IPS-11a (cell line): ENCODE measurements around the gene CTXND2.
"Not testable (repeated sequence)": the region's sequence is repeated elsewhere in the genome, so short reads cannot be mapped to it uniquely, and the experiment has no call there.

ENCODE experiments used
- H3K4me3 ChIP-seq: one replicate; pipeline ENCODE4 v1.5.1; 2013; ENCODE audit warnings: low read depth, low read length, control low read depth

Gene CTXND2

DNA sequence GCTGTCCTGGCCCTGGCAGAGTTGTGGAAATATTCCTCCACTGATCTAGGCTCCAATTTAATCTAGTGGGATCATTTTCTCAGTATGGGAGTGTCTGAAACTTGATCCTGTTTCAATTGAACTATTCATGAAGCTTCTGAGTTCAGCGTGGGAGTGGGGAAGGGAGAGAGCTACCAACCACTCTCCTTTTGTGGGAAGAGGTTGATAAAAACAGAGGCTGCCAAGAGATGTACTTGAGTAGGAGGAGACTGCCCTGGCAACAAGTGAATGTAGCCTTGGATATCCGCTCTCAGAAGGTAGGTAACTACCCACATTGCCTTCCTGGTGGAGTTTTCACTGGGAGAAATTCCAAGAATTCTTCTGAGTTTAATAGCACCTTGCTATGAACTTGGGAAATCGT, at the start of gene CTXND2:
Gene CTXND2, plus strand, starts transcription at position 119 of the 400 bp plus-strand sequence. CDS start 25,179 bp downstream, outside the sequence.
- no peak within 1 kb of the TSS for H3K4me3 ChIP-seq

DNA sequence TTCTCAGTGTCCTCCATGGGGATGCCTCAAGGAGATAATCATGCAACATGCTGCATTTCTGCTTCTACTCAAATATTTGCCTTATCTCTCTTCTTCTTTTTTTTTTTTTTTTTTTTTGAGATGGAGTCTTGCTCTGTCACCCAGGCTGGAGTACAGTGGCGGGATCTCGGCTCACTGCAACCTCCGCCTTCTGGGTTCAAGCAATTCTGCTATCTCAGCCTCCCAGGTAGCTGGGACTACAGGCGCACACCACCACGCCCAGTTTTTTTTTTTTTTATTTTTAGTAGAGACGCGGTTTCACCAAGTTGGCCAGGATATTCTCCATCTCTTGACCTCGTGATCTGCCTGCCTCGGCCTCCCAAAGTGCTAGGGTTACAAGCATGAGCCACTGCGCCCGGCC, 46.1 kb upstream of the CTXND2 start:
- H3K4me3 ChIP-seq = not testable (repeated sequence)

DNA sequence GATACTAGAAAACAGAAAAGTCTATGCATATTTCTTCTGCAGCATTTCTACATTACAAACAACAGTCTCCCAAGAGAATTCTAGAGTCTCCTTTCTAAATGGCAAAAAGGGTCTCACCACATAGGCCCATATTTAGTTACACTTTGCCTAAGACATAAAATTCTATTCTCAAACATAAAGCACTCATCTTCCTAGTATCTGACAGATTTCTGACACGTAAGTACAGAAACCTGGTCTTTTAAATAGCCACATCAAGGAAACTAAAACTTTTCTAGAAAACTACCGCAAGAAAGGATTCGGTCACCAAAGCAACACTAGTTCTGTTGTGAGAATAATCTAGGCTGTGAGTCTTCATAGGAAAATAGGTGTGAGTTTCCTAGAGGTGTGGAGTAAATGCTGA, 45.3 kb upstream of the CTXND2 start:
- no peak overlapping the region for H3K4me3 ChIP-seq

DNA sequence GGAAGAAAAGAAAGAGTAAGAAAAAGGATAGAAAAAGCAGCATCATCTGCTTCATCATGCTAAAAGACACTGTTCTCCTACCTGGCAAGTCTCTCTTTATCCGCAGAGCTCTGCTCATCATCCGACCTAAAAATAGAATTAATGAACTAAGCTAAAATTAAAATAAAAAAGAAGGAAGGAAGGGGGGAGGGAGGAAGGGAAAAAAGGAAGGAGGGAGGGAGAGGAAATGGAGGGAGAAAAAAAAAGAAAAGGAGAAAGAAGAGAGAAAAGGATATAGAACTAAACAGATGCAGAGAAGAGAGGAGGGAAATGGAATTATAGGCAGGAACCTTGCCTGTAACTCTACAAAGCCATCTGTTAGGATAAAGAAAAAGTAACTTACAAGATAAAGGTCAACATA, 44.6 kb upstream of the CTXND2 start:
- no peak overlapping the region for H3K4me3 ChIP-seq

DNA sequence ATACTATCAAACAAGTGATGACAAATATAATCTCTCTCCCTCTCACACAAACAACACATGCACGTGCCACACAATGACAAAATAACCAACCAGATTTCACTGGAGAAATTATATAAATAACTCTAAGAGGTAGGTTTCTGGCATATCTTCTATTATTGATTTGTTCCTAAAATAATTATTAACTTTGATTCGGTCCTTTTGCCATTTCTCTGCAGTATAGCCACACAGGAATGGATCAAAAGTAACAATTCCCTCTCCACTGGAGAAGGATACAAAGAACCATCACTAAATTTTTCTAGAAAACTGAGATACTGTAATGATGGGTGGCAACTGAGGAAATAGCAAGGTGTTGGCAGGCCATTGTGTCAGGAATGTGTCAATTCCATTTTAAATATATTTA, 44.0 kb upstream of the CTXND2 start:
- no peak overlapping the region for H3K4me3 ChIP-seq

DNA sequence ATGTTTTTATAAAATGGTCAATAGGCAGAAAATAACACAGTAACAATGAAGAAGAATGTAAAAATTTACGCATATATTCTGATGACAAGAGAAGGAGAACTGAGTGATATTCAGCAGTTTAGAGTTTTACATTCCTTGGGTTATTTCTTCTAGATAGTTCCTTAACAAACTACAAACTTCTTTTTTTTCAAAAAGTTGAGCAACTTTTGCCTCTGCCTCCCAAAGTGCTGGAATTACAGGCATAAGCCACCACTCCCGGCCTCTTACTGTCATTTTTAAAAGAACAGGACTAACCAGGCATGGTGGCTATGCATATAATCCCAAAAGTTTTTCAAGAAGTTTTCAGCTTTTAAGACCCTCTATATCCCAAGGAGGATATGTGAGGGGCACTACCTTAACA, 43.5 kb upstream of the CTXND2 start:
- no peak overlapping the region for H3K4me3 ChIP-seq

DNA sequence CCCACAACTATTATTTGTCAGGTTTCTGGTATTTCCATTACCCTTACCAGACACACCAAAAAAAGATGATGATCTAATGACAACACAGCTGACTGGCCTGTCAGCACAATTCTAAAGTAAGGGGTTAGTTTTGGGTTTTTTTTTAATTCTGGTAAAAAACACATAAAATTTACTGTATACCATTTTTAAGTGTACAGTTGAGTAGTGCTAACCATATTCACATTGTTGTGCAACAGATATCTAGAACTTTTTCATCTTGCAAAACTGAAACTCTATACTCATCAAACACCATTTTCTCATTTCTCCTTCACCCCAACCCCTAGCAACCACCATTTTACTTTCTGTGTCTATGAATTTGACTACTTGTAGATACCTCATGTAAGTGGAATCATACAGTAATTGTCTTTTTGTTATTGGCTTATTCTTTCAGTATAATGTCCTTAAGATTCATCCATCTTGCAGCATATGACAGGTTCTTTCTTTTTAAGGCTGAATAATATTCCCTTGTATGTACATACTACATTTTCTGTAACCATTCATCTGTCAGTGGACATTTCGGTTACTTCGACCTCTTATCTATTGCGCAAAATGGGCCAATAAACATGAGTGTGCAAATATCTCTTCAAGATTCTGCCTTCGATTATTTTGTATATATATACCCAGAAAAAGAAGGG, 40.3 kb upstream of the CTXND2 start:
- H3K4me3 ChIP-seq = no peak overlapping the region

DNA sequence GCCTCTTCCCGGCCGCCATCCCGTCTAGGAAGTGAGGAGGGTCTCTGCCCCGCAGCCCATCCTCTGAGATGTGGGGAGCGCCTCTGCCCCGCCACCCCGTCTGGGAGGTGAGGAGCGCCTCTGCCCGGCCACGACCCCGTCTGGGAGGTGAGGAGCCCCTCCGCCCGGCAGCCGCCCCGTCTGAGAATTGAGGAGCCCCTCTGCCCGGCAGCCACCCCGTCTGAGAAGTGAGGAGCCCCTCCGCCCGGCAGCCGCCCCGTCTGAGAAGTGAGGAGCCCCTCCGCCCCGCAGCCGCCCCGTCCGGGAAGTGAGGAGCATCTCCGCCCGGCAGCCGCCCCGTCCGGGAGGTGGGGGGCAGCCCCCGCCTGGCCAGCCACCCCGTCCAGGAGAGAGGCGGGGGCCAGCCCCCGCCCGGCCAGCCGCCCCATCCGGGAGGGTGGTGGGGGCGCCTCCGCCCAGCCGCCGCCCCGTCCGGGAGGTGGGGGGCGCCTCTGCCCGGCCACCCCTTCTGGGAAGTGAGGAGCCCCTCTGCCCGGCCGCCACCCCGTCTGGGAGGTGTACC, 36.1 kb upstream of the CTXND2 start:
- not testable (repeated sequence) for H3K4me3 ChIP-seq

DNA sequence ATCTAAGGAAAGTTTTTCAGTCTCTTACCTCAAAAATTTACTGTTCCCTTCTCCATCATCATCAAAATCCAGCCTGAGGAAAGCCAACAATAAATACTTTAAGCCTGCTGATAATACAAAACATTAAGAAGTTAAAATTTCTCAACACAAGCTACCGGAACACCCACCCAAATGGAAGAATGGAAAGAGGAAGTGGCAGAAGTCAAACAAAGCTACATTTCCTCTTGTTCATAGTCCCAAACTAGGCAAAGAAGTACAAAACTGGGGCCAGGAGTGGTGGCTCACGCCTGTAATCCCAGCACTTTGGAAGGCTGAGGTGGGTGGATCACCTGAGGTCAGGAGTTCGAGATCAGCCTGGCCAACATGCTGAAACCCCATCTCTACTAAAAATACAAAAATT, 34.2 kb upstream of the CTXND2 start:
- H3K4me3 ChIP-seq = not testable (repeated sequence)

DNA sequence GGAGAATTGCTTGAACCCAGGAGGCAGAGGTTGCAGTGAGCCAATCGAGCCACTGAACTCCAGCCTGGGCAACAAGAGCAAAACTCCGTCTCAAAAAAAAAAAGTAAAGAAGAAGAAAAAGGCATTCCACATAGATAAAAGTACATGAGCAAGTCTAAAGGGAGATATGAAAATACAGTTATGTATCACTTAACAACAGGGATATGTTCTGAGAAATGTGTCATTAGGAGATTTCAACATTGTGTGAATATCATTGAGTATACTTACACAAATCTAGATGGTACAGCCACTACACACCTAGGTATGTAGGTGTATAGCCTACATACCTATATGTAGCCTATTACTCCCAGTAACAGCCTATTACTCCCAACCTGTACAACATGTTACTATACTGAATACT, 23.2 kb upstream of the CTXND2 start:
- H3K4me3 ChIP-seq = no peak overlapping the region

DNA sequence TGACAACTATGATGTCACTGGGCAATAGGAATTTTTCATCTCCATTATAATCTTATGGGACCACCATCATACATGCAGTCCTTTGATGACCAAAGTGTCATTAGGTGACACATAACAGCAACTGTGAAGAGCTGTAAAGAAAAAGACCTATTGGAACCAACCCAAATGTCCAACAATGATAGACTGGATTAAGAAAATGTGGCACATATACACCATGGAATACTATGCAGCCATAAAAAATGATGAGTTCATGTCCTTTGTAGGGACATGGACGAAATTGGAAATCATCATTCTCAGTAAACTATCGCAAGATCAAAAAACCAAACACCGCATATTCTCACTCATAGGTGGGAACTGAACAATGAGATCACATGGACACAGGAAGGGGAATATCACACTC, 22.7 kb upstream of the CTXND2 start:
- H3K4me3 ChIP-seq = not testable (repeated sequence)

DNA sequence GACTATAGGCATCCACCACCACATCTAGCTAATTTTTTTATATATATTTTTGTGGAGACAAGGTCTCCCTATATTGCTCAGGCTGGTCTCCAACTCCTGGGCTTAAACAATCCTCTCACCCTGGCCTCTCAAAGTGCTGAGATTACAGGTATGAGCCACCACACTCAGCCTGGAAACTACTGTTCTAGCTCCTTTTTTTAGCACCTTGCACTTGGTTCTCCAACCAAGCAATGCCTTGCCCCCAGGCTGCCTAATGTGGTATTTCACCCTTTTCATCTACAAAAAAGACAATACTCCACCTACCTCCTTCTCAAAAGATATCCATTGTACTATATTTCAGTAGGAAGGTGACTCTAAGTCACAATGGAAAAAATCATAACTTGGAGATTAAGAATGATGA, 17.3 kb upstream of the CTXND2 start:
- no peak overlapping the region for H3K4me3 ChIP-seq

DNA sequence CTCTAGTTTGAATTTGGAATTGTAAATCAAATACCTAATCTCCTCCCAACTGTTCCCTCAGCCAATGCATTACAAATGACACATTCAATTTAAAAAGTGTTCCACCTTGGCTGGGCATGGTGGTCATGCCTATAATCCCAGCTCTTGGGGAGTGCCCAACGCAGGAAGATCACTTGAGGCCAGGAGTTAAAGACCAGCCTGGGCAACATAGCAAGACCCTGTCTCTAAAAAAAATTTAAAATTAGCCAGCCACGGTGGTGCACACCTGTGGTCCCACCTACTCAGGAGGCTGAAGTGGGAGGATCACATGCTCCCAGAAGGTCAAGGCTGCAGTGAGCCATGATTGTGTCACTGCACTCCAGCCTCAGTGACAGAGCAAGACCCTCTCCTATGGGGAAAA, 14.4 kb upstream of the CTXND2 start:
- H3K4me3 ChIP-seq = no peak overlapping the region

DNA sequence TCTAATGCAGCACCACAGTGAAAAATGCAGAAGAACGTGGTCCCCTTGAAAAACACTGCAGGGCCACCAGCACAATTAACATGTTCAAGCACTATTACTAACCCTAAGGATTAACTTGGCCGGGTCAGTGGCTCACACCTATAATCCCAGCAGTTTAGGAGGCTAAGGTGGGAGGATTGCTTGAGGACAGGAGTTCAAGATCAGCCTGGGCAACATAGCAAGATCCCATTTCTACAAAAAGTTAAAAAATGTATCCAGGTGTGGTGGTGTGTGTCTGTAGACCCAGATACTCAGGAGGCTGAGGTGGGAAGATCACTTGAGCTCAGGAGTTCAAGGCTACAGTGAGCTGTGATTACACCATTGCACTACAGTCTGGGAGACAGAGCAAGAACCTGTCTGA, 13.4 kb upstream of the CTXND2 start:
- H3K4me3 ChIP-seq = no peak overlapping the region

DNA sequence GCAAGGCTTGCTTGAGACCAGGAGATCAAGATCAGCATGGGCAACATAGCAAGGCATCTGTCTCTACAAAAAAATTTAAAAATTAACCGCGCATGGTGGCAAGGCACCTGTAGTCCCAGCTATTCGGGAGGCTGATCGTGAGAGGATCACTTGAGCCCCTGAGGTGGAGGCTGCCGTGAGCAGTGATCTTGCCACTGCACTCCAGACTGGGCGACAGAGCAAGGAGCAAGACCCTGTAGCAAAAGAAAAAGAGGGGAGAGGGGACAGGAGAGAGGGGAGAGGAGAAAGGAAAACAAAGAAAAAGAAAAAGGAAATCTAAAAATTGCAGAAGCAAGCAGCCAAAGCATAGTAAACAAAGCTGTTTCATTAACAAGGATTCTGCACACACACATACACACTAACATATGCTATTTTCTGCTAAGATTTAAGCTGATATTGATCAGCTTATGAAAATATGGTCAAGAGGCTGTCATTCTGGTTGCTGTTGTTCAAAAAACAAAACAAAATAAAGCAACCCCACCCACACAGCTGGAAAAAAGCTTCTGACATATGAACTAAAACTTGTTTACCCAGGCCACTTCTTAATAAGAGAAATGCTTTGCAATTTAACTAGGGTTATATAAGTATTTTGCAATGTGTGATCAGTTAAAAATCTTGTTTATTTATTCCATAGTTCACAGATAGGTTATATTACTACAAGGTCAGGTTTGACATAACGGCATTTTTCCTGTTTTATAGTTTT, 12.3 kb upstream of the CTXND2 start:
- H3K4me3 ChIP-seq = no peak overlapping the region

DNA sequence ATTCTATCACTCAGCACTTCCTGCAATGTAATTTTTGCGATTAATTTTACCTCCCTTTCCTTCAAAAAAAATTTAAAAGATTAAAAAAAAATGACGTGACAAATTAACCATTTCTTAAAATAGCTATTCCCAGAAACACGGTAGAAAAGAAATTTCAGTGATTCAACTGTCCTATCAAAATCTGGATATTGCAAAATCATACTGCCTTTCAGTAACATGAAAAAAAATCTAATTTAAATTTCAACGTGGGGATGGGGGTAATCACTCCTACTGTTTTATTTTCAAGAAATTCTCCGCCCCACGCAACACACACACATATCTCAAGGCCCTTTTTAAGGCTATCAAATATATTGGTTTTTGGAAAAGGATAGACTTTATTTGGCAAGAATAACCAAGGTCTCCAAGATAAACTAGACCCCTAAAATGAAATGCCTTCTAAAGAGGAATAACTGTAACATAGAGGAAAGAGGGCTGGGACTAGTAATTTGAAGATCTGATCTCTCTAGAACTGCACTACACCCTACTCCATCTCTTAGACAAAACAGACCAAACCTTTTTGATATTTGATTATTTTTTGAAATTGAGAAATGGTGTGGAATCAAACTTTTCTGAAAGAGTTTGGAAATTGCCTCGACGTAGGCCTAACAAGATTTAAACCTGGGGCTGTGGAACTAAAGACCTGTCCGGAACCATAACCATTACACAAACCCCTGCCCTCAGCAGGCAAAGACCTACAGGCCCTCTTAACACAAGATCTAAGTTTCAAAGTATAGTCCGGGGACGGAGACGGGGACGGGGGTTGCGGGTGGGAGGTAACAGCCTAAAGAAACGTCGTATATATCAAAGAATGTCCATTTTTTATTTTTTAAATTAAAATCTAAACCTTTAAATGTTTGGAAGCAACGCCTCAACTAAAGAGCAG, 11.5 kb upstream of the CTXND2 start:
- peak overlapping the region; percentile 67 for H3K4me3 ChIP-seq

DNA sequence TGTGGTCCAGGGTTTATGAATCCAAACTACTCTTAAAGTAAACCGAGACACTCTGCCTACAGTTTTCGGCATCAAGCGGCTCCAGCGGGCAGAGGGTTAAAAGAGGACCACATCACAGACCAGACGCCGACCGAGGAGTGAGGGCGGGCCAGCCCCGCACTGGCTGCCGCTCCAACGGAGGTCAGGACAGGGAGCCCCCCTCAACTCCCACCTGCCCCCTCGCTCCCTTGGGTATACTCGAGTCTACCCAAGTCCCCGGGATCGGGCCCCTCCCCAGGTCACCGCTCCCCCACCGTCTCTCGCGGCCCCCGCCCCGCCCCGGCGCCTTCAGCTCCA, 10.8 kb upstream of the CTXND2 start:
- peak overlapping the region; percentile 67 for H3K4me3 ChIP-seq

DNA sequence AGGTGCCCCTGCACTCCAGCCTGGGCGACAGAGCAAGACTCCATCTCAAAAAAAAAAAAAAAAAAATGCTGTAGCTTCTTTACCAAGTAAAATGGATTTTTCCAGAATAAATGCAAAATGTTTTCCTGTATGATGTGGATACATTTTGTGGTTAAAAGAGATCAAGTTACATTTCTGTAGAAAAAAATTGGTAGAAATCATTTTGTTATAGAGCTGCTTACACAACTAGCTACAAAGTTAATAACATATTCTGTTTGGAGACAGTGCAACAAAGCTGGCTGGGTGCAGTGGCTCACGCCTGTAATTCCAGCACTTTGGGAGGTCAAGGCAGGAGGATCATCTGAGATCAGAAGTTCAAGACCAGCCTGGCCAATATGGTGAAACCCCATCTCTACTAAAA, 8.0 kb upstream of the CTXND2 start:
- not testable (repeated sequence) for H3K4me3 ChIP-seq

DNA sequence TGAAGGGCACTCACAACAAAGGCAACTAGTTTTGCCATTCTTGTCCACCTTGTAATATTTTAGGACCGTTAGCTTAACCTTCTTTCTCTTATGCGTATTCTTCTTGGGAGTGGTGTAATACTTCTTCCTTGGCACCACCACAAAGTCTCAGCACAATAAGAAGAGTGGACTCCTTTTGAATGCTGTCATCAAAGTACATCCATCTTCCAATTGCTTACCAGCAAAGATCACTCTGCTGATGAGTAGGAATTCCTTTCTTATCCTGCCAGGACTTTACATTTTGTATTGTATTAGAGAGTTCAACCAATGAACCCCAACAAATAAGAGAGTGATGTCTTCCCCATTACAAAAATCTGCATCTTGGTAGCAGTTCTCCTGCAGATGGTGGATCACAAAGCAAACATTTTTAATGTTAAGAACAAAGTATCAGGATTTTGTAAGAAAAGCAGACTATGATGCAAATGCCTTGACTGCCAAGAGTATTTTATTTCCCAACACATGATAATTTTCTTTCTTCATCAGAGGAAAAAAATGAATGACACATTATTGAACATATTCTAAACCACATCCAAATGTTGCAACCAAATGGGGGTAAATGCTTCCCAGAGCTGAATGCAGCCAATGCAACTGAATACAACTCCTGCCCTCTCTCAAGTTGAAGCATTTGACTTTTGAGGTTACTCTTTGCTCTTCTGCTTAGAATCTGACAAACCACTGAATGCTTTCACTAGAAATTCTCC, 5.4 kb upstream of the CTXND2 start:
- H3K4me3 ChIP-seq = no peak overlapping the region

DNA sequence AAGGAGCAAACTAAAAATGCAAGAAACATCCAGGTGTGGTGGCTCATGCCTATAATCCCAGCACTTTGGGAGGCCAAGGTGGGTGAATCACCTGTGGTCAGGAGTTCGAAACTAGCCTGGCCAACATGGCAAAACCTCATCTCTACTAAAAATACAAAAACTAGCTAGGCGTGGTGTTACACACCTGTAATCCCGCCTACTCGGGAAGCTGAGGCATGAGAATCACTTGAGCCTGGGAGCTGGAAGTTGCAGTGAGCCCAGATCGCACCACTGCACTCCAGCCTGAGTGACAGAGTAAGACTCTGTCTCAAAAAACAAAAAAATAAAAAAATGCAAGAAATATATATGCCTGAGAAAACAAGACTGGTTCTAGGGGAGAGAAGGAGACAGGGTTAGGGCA, 3.8 kb upstream of the CTXND2 start:
- not testable (repeated sequence) for H3K4me3 ChIP-seq

DNA sequence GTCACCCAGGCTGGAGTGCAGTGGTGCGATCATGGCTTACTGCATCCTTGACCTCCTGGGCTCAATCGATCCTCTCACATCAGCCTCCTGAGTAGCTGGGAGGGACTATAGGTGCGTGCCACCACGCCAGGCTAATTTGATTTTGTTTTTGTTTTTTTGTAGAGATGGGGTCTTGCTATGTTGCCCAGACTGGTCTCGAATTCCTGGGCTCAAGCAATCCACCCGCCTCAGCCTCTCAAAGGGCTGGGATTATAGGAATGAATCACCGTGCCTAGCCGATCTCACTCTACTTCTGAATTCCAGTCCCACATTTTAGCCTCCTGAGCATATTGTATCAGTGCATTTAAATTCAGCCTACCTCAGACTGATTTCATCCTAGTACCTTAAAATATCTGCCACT, 1.8 kb downstream of the CTXND2 start:
- no peak overlapping the region for H3K4me3 ChIP-seq
